Measurements from ENCODE around the gene ZSCAN9. TPM values are rescaled to one million over a fixed set of nuclear protein-coding genes. Genes with fewer than 3 reads are reported as not detected.

The ZSCAN9 gene
- total RNA-seq, 1 donor from 2014 or later = 6.5 TPM

GRCh38 chr6:28220257-28221133 is 4.6 kb upstream of the ZSCAN9 start:
- intact Hi-C loops (cut with micrococcal nuclease) = no loop called here

GRCh38 chr6:28224131-28225055 is 682 bp upstream of the ZSCAN9 start:
- intact Hi-C loops (cut with micrococcal nuclease) = loop anchor here (5.0 kb wide), 1 partner anchor 142 kb away; the partner anchor contains the start of gene ZNF165

GRCh38 chr6:28226460-28226859 is 1.4 kb downstream of the ZSCAN9 start:
- intact Hi-C loops (cut with micrococcal nuclease) = loop anchor here (5.0 kb wide), 1 partner anchor 144 kb away; the partner anchor contains the start of gene ZNF165

- intact Hi-C loops (cut with micrococcal nuclease) = no loop called here
Measured at GRCh38 chr6:28232785-28233184, 7.7 kb downstream of the ZSCAN9 start.

- intact Hi-C loops (cut with micrococcal nuclease) = no loop called here
Measured at GRCh38 chr6:28235912-28236452, 10.9 kb downstream of the ZSCAN9 start.

GRCh38 chr6:28239636-28240035 is 14.6 kb downstream of the ZSCAN9 start:
- intact Hi-C loops (cut with micrococcal nuclease) = no loop called here

- intact Hi-C loops (cut with micrococcal nuclease) = no loop called here
Measured at GRCh38 chr6:28240471-28240870, 15.4 kb downstream of the ZSCAN9 start.

GRCh38 chr6:28243946-28244345 is 18.9 kb downstream of the ZSCAN9 start:
- intact Hi-C loops (cut with micrococcal nuclease) = no loop called here

- intact Hi-C loops (cut with micrococcal nuclease) = no loop called here
Measured at GRCh38 chr6:28245206-28245941, 20.3 kb downstream of the ZSCAN9 start.

GRCh38 chr6:28248916-28249315 is 23.8 kb downstream of the ZSCAN9 start:
- intact Hi-C loops (cut with micrococcal nuclease) = no loop called here

GRCh38 chr6:28250747-28251146 is 25.7 kb downstream of the ZSCAN9 start:
- intact Hi-C loops (cut with micrococcal nuclease) = no loop called here

GRCh38 chr6:28251661-28252008 is 26.6 kb downstream of the ZSCAN9 start:
- intact Hi-C loops (cut with micrococcal nuclease) = loop anchor here (1.0 kb wide), 3 partner anchors 16 to 148 kb away; partner anchors contain the start of genes ZKSCAN8, ZSCAN12 and ZSCAN26

- intact Hi-C loops (cut with micrococcal nuclease) = loop anchor here (1.0 kb wide), 3 partner anchors 15 to 147 kb away; partner anchors contain the start of genes ZKSCAN8, ZSCAN12 and ZSCAN26
Measured at GRCh38 chr6:28252009-28252975, 27.2 kb downstream of the ZSCAN9 start, which contains the start of gene ZKSCAN4. ZKSCAN4 (minus strand) TSS chr6:28252269; CDS start chr6:28251980, 289 bp downstream.

GRCh38 chr6:28254121-28254519 is 29.0 kb downstream of the ZSCAN9 start:
- intact Hi-C loops (cut with micrococcal nuclease) = no loop called here

- intact Hi-C loops (cut with micrococcal nuclease) = no loop called here
Measured at GRCh38 chr6:28257042-28257441, 32.0 kb downstream of the ZSCAN9 start.

- intact Hi-C loops (cut with micrococcal nuclease) = no loop called here
Measured at GRCh38 chr6:28258877-28259777, 34.1 kb downstream of the ZSCAN9 start, which contains the start of gene NKAPL. NKAPL (plus strand) TSS chr6:28259297; CDS start chr6:28259372, 75 bp downstream.

GRCh38 chr6:28263922-28264321 is 38.8 kb downstream of the ZSCAN9 start:
- intact Hi-C loops (cut with micrococcal nuclease) = no loop called here

- intact Hi-C loops (cut with micrococcal nuclease) = loop anchor here (5.0 kb wide), 3 partner anchors 72 to 132 kb away; partner anchors contain the start of genes ZKSCAN8, ZSCAN12 and ZSCAN31
Measured at GRCh38 chr6:28264834-28265401, 39.8 kb downstream of the ZSCAN9 start.
